AG10803 (cell line): ENCODE measurements around the gene MYL2.
A peak's percentile ranks its signal among the peaks of the same experiment; 100 is the strongest.

Experiments
- DNase-seq: peaks from one replicate; pipeline ENCODE4 v3.0.0; 2010; ENCODE audit warnings: low read depth
- H3K4me3 ChIP-seq: 2 replicates; pipeline ENCODE4 v1.5.1; 2011; ENCODE audit warnings: mild to moderate bottlenecking, low read length, control low read depth
- TF ChIP-seq, protein P1 (sequence below): conservative IDR thresholded peaks from 2 replicates; pipeline ENCODE4 v1.5.1; 2011; ENCODE audit warnings: mild to moderate bottlenecking, low read length, control low read depth, inconsistent platforms

Gene MYL2

DNA sequence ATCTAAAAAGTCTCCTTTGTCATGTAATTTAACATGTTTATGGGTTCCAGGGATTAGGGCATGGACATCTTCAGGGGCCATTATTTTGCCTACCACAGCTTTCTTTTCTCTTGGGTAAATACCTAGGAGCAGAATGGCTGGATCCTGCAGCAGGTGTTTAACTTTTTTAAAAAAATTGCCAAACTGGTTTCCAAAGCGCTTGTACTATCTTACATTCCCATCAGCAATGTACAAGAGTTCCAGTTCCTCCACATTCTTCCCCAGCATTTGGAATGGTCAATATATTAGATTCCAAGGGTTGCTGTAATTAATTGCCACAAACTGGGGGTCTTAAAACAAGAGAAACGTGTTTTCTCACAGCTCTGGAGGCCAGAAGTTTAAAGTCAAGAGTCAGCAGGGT lies 27.7 kb upstream of the MYL2 start:
- TF ChIP-seq, protein P1, sequence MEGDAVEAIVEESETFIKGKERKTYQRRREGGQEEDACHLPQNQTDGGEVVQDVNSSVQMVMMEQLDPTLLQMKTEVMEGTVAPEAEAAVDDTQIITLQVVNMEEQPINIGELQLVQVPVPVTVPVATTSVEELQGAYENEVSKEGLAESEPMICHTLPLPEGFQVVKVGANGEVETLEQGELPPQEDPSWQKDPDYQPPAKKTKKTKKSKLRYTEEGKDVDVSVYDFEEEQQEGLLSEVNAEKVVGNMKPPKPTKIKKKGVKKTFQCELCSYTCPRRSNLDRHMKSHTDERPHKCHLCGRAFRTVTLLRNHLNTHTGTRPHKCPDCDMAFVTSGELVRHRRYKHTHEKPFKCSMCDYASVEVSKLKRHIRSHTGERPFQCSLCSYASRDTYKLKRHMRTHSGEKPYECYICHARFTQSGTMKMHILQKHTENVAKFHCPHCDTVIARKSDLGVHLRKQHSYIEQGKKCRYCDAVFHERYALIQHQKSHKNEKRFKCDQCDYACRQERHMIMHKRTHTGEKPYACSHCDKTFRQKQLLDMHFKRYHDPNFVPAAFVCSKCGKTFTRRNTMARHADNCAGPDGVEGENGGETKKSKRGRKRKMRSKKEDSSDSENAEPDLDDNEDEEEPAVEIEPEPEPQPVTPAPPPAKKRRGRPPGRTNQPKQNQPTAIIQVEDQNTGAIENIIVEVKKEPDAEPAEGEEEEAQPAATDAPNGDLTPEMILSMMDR: no peak
- no peak for DNase-seq
- no peak overlapping the region for H3K4me3 ChIP-seq

DNA sequence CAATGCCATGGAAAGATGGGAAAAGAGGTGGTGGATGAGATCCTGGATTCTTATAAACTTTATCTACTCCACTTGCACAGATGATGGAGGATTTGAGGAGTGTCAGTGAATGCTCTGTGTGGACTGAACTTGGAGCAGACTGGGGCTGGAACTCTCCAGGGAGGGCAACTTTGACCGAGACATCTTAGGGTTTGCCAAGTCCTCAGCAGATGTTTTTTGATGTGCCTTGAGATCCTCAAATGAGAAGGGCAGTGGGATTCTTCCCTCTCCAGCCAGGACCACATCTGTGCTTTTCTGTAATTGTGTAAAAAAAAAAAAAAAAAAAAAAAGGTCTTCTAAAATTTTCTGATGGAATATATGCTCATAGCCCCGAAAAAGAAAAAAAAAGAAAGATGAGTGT lies 23.0 kb upstream of the MYL2 start:
- DNase-seq: no peak
- TF ChIP-seq, protein P1: no peak
- no peak overlapping the region for H3K4me3 ChIP-seq

DNA sequence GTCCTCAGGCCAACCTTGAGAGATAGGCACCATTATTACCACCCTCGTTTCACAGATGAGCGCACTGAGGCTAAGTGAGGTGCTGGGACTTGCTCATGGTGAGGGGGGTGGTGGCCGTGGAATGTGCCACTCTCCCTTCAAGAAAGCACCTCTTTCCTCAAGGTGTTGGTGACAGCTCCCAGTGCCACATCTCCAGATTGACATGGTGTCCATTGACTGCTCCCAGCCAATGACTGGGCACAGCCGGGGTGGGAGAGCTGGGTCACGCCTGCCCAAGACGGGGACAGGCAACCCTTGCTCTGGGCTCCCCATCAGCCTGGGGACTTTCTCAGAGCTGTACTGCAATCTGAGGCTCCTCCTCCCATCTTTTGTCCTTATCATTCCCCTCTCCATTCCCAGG lies 21.0 kb upstream of the MYL2 start:
- no peak overlapping the region for H3K4me3 ChIP-seq
- no peak for DNase-seq
- TF ChIP-seq, protein P1: no peak

DNA sequence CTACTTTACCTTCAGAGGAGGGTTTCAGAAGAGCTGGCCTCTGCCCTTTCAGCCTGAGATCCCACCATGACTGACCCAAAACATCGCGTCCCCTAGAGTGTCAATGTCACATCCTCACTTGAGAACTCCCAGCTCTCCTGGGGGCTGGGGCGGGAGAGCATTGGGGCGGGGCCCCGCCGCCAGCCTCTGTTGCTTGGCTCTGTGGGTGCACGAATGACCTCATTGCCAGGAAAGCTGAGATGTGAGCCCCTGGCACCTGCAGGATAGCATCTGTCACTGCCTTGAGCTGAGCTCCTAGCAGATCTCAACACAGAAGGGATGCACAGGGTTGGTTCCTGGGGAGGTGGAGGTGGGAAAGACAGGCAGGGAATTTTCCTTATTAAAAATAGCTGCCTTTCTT lies 20.6 kb upstream of the MYL2 start:
- DNase-seq: no peak
- H3K4me3 ChIP-seq: no peak overlapping the region
- TF ChIP-seq, protein P1: no peak

DNA sequence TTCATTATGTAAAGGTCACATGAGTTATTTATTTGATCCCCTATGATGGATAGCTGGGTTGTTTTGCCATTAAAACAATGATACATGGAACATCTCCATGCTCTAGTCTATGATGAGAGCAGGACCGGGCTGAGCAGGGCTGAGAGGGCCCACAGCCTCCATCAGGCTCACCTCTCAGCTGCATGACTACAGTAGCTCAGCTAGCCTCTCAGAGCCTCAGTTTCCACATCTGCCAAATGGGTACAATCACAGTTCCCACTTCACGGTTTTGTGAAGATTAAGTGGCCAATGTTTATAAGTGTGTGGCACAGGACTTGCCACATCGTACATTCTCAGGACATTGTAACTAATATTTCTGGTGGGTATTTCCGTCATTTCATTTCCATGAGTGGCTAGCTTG lies 19.9 kb upstream of the MYL2 start:
- no peak overlapping the region for H3K4me3 ChIP-seq
- DNase-seq: no peak
- TF ChIP-seq, protein P1: no peak

DNA sequence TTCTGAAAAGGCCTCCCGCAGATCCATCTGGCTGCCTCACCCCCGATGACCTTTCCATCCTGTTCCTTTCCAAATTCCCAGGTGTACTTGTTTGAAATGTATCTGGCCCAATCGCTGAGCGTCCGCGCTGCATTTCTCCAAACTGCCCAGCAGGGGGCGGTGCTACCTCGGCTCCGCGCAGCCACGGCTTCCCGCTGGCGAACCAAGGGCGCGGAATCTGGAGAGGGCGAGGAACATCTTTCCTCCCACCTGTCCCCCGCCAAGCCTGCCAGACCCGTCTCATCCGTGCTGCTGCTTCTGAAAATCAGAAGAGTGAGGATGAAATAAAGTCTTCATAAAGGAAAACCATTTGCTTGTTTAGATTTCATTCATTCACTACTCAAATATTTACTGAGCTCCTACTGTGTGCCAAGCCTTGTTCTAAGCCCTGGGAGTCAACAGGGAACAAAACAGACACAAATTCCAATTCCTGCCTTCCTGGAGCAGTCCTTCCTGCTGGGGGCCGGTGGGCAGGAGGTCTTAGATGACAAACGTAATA lies 16.8 kb upstream of the MYL2 start:
- H3K4me3 ChIP-seq: no peak overlapping the region
- peak; percentile 17 for DNase-seq
- TF ChIP-seq, protein P1: peak; percentile 86

DNA sequence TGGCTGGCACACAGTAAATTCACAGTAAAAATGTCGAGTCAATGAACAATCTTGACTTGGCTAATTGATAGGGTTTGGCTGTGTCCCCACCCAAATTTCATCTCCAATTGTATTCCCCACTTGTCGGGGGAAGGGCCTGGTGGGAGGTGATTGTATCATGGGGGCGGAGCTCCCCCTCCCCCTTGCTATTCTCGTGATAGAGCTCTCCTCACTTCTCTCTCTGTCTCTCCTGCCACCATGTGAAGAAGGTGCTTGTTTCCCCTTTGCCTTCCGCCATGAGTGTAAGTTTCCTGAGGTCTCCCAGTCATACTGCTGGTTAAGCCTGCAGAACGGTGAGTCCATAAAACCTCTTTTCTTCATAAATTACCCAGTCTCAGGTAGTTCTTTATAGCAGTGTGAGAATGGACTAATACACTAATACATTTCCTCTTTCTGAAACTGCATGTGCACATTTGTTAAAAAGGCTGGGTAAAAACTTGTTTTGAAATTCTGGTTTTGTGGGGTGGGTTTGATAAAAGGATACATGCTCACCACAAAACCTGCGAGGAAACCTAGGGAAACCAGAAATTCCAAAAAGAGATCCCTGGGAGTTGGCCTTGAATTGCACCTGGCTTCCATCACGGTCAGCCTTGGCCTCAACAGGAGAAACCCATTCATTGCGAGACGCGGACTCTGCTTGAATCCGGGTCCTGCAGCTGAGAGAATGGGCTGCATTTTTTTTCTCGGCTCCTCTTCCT lies 16.2 kb upstream of the MYL2 start:
- H3K4me3 ChIP-seq: no peak overlapping the region
- no peak for DNase-seq
- TF ChIP-seq, protein P1: no peak
